Neutrophil (primary cell): ENCODE measurements around the gene PUSL1.

Experiments
- H3K27ac ChIP-seq: fragments of 200-600 bp; sonication (generic); 2 replicates; pipeline ENCODE4 v1.5.1; 2016; ENCODE audit warnings: mild to moderate bottlenecking, moderate library complexity
- H3K27me3 ChIP-seq: fragments of 200-600 bp; sonication (generic); 2 replicates; pipeline ENCODE4 v1.6.0; 2016; ENCODE audit warnings: mild to moderate bottlenecking
- H3K36me3 ChIP-seq: fragments of 200-600 bp; sonication (generic); 2 replicates; pipeline ENCODE4 v1.5.1; 2017
- H3K4me1 ChIP-seq, 2 experiments: fragments of 200-600 bp in 1 of 2; sonication (generic) in 1 of 2; 1 replicate in 1 of 2; 2 replicates in 1 of 2; pipeline versions ENCODE4 v1.5.1 to v1.6.1; 2013 to 2016; ENCODE audit warnings: low read depth in 1 of 2, low read length in 1 of 2, mild to moderate bottlenecking in 1 of 2, moderate library complexity in 1 of 2; ENCODE audit not compliant: control insufficient read depth in 1 of 2, insufficient read depth in 1 of 2
- H3K4me3 ChIP-seq, 2 experiments: fragments of 200-600 bp in 1 of 2; sonication (generic) in 1 of 2; 1 replicate in 1 of 2; 2 replicates in 1 of 2; pipeline ENCODE4 v1.5.1; 2013 to 2016; ENCODE audit warnings: low read depth in 1 of 2, low read length in 1 of 2, mild to moderate bottlenecking in 1 of 2, moderate library complexity in 1 of 2
- H3K9me3 ChIP-seq: fragments of 200-600 bp; sonication (generic); 2 replicates; pipeline ENCODE4 v1.5.1; 2016
- CTCF ChIP-seq: fragments of 200-600 bp; sonication (generic); IDR thresholded peaks from 2 replicates; pipeline ENCODE4 v1.5.1; 2016; ENCODE audit warnings: antibody characterized with exemption

The PUSL1 gene

GRCh38 chr1:1327291-1327690 lies 18.9 kb downstream of the PUSL1 start:
- H3K27ac ChIP-seq, result no peak overlapping the region
- H3K9me3 ChIP-seq, result no peaks in the 10 kb centered on the region
- no peaks in the 10 kb centered on the region for H3K27me3 ChIP-seq
- peaks cover 30% of the 10 kb centered on the region for H3K36me3 ChIP-seq
- H3K4me1 ChIP-seq, result peaks cover 31 to 33% of the 10 kb centered on the region in 2 experiments
- no peak for TF ChIP-seq CTCF
- H3K4me3 ChIP-seq, result no peak overlapping the region

GRCh38 chr1:1328254-1328653 lies 19.9 kb downstream of the PUSL1 start:
- H3K36me3 ChIP-seq, result peaks cover 30% of the 10 kb centered on the region
- H3K27me3 ChIP-seq, result no peaks in the 10 kb centered on the region
- no peaks in the 10 kb centered on the region for H3K9me3 ChIP-seq
- H3K27ac ChIP-seq, result no peak overlapping the region
- TF ChIP-seq CTCF, result no peak
- H3K4me1 ChIP-seq, result peaks cover 26 to 32% of the 10 kb centered on the region in 2 experiments
- no peak overlapping the region for H3K4me3 ChIP-seq

GRCh38 chr1:1329304-1330210 lies 21.2 kb downstream of the PUSL1 start:
- Histone ChIP-seq H3K4me3 (no peak overlapping the region), H3K9me3 (no peaks in the 10 kb centered on the region), H3K27me3 (no peaks in the 10 kb centered on the region), H3K4me1 (peaks cover 20 to 22% of the 10 kb centered on the region in 2 experiments), H3K36me3 (peaks cover 30% of the 10 kb centered on the region), H3K27ac (no peak overlapping the region)
- no peak for TF ChIP-seq CTCF

- peaks cover 11 to 15% of the 10 kb centered on the region in 2 experiments for H3K4me1 ChIP-seq
- no peaks in the 10 kb centered on the region for H3K9me3 ChIP-seq
- TF ChIP-seq CTCF, result no peak
- H3K27ac ChIP-seq, result no peak overlapping the region
- H3K27me3 ChIP-seq, result no peaks in the 10 kb centered on the region
- H3K4me3 ChIP-seq, result no peak overlapping the region
- H3K36me3 ChIP-seq, result peaks cover 30% of the 10 kb centered on the region
Observed at GRCh38 chr1:1330366-1331067, 22.1 kb downstream of the PUSL1 start.

GRCh38 chr1:1331068-1331965 lies 22.9 kb downstream of the PUSL1 start, which contains the start of gene TAS1R3:
Gene TAS1R3 (plus strand): TSS chr1:1331280. CDS start chr1:1331346, 66 bp downstream.
- Histone ChIP-seq H3K36me3 (peaks cover 29% of the 10 kb centered on the region), H3K4me3 (no peak within 1 kb of the TSS), H3K4me1 (peaks cover 3 to 7% of the 10 kb centered on the region in 2 experiments), H3K9me3 (no peaks in the 10 kb centered on the region), H3K27ac (no peak within 1 kb of the TSS), H3K27me3 (no peaks in the 10 kb centered on the region)
- no peak for TF ChIP-seq CTCF
